Measurements from ENCODE around the gene EYA2. TPM values are rescaled to one million over a fixed set of nuclear protein-coding genes. Genes with fewer than 3 reads are reported as not detected.

Gene EYA2
- total and polyA plus RNA-seq, 2 experiments from 2014 or later, result 1.4 to 2.0 TPM

- Histone ChIP-seq H3K9me2 (replicated peaks; ENCODE audit: insufficient read depth) (no peaks in the 10 kb centered on the region), H3K36me3 (replicated peaks; ENCODE audit: insufficient read depth, low read depth) (no peaks in the 10 kb centered on the region), H3K4me1 (ENCODE audit: insufficient read depth) (peaks cover 22% of the 10 kb centered on the region), H3K79me2 (no peaks in the 10 kb centered on the region), H4K20me1 (ENCODE audit: insufficient read depth, poor library complexity, severe bottlenecking) (no peaks in the 10 kb centered on the region), H3K9me3 (ENCODE audit: low read depth) (no peaks in the 10 kb centered on the region), H3K27ac (no peak overlapping the region), H3K4me3 (no peak overlapping the region), H3K27me3 (no peaks in the 10 kb centered on the region), H2AFZ (no peak overlapping the region), H3K4me2 (no peak overlapping the region)
- WGBS (ENCODE audit: low lambda C conversion rate, missing lambda C conversion rate), result 29% methylated on average over 6 of the region's 6 CpGs
- TF ChIP-seq EZH2 (IDR thresholded peaks at IDR 0.05; ENCODE audit: borderline replicate concordance) (no peak), CTCF (IDR thresholded peaks at IDR 0.05; ENCODE audit: poor library complexity) (no peak), EZH2phosphoT487 (IDR thresholded peaks at IDR 0.05; ENCODE audit: low read depth, severe bottlenecking, unreplicated experiment) (no peak)
- no peak for DNase-seq (ENCODE audit: low spot score)
Observed at GRCh38 chr20:47127999-47128398, 233.4 kb downstream of the EYA2 start.

- H2AFZ ChIP-seq, result no peak overlapping the region
- H3K9me2 ChIP-seq (replicated peaks; ENCODE audit: insufficient read depth), result no peaks in the 10 kb centered on the region
- H4K20me1 ChIP-seq (ENCODE audit: insufficient read depth, poor library complexity, severe bottlenecking), result no peaks in the 10 kb centered on the region
- peaks cover 30% of the 10 kb centered on the region for H3K4me1 ChIP-seq (ENCODE audit: insufficient read depth)
- H3K27ac ChIP-seq, result no peak overlapping the region
- H3K27me3 ChIP-seq, result no peaks in the 10 kb centered on the region
- H3K79me2 ChIP-seq, result no peaks in the 10 kb centered on the region
- DNase-seq (ENCODE audit: low spot score), result no peak
- no peaks in the 10 kb centered on the region for H3K36me3 ChIP-seq (replicated peaks; ENCODE audit: insufficient read depth, low read depth)
- TF ChIP-seq CTCF (IDR thresholded peaks at IDR 0.05; ENCODE audit: poor library complexity) (no peak), EZH2phosphoT487 (IDR thresholded peaks at IDR 0.05; ENCODE audit: low read depth, severe bottlenecking, unreplicated experiment) (no peak), EZH2 (IDR thresholded peaks at IDR 0.05; ENCODE audit: borderline replicate concordance) (no peak)
- WGBS (ENCODE audit: low lambda C conversion rate, missing lambda C conversion rate), result 100% methylated on average over 1 of the region's 1 CpG
- H3K9me3 ChIP-seq (ENCODE audit: low read depth), result no peaks in the 10 kb centered on the region
- H3K4me2 ChIP-seq, result no peak overlapping the region
- no peak overlapping the region for H3K4me3 ChIP-seq
Observed at GRCh38 chr20:47129306-47129705, 234.7 kb downstream of the EYA2 start.

- peak; percentile 48 for DNase-seq (ENCODE audit: low spot score)
- Histone ChIP-seq H2AFZ (no peak overlapping the region), H3K4me2 (no peak overlapping the region)
Observed at GRCh38 chr20:47133809-47134456, 239.3 kb downstream of the EYA2 start.

More at GRCh38 chr20:47133809-47134456, 239.3 kb downstream of the EYA2 start:
- Histone ChIP-seq H3K27ac (no peak overlapping the region), H3K9me2 (replicated peaks; ENCODE audit: insufficient read depth) (no peaks in the 10 kb centered on the region), H4K20me1 (ENCODE audit: insufficient read depth, poor library complexity, severe bottlenecking) (no peaks in the 10 kb centered on the region), H3K9me3 (ENCODE audit: low read depth) (no peaks in the 10 kb centered on the region), H3K36me3 (replicated peaks; ENCODE audit: insufficient read depth, low read depth) (no peaks in the 10 kb centered on the region), H3K27me3 (no peaks in the 10 kb centered on the region), H3K79me2 (no peaks in the 10 kb centered on the region), H3K4me3 (no peak overlapping the region), H3K4me1 (ENCODE audit: insufficient read depth) (peaks cover 11% of the 10 kb centered on the region)
- WGBS (ENCODE audit: low lambda C conversion rate, missing lambda C conversion rate), result 91% methylated on average over 3 of the region's 3 CpGs
- TF ChIP-seq EZH2phosphoT487 (IDR thresholded peaks at IDR 0.05; ENCODE audit: low read depth, severe bottlenecking, unreplicated experiment), result no peak
- no peak for TF ChIP-seq CTCF (IDR thresholded peaks at IDR 0.05; ENCODE audit: poor library complexity)
- TF ChIP-seq EZH2 (IDR thresholded peaks at IDR 0.05; ENCODE audit: borderline replicate concordance), result no peak

All from hepatocyte (in vitro differentiated cells).